ENCODE measurements around the gene CFAP221.

The CFAP221 gene

DNA sequence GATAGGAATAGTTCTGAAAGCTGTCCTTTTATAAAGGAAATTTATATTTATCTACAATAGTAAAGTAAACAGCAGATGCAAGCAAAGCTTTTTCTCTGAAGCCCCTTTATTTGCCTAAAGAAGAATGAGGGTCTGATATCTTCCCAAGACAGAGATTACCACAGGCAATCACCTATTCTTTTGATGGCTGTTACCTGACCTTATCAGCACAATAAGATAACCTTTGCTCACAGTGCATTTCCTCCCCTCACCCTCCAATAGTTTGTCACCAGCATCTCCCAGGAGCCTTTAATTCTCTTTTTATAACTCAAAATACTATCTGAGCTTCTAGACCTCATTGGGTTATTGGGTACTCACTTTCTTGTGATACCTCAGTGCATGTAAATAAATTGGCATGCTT, 6.5 kb upstream of the CFAP221 start:
- no peak for DNase-seq

GRCh38 chr2:119541476-119541875, 2.8 kb upstream of the CFAP221 start:
- DNase-seq = no peak

DNA sequence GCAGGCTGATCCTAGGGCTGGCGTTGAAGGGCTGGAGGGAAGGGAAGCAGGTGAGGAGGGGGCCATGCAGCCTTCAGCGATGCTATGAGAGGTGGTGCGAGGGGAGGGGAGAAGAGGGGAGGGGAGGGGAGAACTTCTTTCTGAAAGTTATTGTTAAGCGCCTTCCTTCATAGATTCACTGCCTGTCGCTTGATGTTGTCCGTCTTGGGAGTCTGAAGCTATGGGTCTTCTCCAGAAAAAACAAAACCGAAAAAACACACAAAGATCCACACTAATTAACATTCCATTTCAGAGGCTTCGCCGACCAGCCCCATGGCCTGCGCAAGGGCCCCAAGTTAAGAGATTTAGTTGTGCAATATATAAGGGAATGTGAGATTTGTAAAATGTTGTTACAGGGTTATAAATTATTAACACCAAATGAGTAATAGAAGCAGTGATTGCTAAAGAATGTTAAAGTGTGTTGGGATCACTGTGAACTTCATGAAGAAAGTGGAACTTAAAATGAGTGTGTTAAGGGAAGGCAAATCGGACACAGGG, 758 bp downstream of the CFAP221 start:
- no peak for DNase-seq

DNA sequence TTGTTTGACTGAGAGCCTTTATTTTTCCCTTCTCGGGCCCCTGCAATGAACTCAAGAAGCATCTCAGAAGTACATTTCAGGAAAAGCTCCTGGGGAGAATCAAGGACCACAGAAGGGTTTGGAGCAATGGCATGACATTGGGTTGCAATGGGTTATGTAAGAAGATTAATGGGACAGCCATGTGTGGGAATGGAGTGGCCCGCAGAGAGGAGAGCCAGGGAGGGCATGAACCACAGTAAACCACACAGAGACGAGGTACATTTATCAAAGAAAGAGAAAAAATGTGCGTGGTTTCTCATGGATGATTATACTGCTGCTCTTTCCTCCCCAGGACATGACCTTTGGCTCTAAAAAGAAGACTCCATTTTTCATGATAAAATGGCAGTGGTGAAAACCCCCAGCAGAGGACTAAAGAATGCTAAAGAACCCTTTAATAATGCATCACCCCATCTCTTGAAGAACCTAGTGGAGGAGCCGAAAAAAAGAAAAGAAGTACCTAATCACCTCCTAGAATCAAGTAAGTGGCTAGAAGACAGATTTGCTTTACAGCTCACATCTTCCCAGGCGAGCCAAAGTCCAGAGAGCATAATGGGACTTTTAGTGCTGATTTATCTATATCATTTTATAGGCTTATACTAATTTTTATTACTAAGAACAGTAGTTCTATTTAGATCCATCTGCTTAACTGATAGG, 1.7 kb downstream of the CFAP221 start:
- no peak for DNase-seq

GRCh38 chr2:119546447-119546767, 2.2 kb downstream of the CFAP221 start:
- DNase-seq = no peak

DNA sequence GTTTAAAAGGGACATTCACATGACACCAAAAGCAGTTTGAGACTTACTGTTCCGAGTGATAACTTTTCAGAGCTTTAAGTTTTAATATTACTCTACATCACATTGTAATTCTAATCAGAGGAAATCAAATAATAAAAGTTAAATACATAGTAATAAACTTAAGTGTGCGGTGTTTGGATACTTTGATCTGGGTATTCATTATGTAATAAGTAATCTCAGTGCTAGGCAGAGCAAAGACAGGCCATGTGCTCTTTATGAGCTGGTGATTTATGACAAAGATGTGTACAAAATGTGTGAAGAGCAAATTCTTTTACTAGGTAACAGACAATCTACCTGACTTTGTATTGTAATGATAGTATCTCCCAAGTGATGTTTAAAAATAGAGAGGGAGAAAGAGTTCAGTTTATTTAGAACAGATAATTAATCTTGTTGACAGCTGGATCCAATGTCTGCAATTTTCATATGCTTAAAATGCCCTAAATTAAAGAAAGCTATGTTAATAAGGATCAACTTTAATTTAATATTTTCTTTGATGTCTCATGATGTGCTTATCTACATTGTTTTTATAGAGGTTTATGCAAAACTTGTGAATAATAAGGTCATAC, 4.4 kb downstream of the CFAP221 start:
- no peak for DNase-seq

GRCh38 chr2:119549241-119549640, 5.0 kb downstream of the CFAP221 start:
- DNase-seq = no peak

DNA sequence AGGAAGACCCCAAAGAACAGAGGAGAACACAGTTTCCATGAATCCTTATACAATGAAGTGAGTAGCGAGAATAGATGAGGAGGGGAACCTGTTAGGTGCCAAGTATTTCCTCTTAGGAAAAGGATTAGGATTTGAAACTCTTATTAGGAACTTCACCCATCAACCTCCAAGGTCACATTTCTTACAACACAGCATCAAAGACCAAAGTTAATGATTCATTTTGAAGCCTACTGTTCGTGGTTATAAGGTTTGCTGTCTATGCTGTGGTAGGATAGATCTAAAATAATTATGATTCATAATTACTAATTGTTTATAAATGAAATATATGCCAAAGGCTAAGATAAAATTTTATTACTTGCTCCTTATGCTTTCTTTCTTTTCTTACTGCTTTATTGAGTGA, 6.1 kb downstream of the CFAP221 start:
- no peak for DNase-seq

DNA sequence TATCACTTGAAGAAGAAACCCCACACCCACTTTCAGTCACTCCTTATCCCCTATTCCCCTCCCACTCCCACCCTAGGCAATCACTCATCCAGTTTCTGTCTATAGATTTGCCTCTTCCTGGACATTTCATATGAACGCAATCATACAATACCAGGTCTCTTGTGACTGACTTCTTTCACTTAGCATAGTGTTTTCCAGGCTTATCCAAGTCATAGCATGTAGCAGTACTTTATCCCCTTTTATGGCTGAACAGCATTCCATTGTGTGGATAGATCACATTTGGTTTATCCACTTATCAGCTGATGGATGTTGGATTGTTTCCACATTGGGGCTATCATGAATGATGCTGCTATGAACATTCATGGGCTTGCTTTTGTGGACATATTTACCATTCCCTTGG, 6.6 kb downstream of the CFAP221 start:
- DNase-seq = no peak

GRCh38 chr2:119552902-119553301, 8.7 kb downstream of the CFAP221 start:
- no peak for DNase-seq

GRCh38 chr2:119553687-119554344, 9.6 kb downstream of the CFAP221 start:
- DNase-seq = no peak

DNA sequence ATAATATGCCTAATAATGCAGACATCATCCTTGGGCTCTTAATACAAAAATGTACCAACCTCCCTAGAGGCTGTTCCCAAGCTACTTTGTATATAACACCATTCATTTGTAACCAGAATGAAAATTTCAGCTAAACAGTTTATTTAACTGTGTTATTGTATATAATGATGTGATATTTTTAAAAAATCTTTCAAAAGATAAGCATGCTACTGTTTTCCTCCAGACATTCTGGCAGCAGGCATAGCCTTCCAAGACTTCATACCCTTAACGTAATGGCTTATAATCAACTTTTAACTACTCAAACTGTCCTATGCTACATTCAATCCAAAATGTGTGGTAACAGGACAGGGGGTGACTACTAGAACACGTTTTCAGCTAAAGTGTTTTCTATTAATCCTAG, 21.2 kb downstream of the CFAP221 start:
- no peak for DNase-seq

- no peak for DNase-seq
These were observed 23.0 kb downstream of the CFAP221 start for GRCh38 chr2:119567292-119567691.

DNA sequence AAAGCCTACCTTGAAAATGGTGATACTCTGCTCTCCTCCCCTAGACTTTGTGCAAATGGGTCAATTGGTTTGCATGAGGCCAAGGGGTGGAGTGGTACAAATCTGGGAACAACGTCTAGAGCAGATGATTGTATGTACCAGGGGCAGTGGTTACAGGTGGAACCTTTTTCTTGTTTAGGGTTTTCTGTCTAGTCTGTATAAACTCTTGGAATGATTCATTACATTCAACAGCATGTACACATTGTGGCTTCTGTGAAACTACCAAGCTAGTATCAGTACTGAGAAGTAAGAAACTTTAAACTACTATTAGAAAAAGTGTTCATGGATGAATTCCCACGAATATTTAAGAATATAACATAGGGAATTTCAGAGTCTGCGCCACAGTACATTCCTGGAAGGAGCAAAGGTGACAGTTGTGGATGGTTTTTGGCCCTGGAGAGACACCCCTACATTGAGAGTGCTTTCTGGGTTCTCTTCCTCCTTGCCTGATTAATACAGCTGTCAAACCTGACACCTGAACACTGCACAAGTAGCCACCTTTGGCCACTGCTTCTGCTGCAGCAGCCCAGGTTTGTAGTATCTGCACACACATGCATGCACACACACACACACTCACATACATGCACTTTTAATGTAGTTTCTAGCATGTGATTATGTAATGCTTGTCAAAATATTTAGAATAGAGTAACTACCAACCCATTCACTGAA, 30.0 kb downstream of the CFAP221 start:
- no peak for DNase-seq

- DNase-seq = no peak
These were observed 30.6 kb downstream of the CFAP221 start for GRCh38 chr2:119574864-119575263.

- DNase-seq = no peak
These were observed 31.2 kb downstream of the CFAP221 start for GRCh38 chr2:119575439-119575838.

GRCh38 chr2:119579424-119580295, 35.4 kb downstream of the CFAP221 start:
- no peak for DNase-seq

- no peak for DNase-seq
These were observed 36.4 kb downstream of the CFAP221 start for GRCh38 chr2:119580550-119581072.

GRCh38 chr2:119583291-119583690, 39.0 kb downstream of the CFAP221 start:
- DNase-seq = no peak

- no peak for DNase-seq
These were observed 40.2 kb downstream of the CFAP221 start for GRCh38 chr2:119584469-119584868.

DNA sequence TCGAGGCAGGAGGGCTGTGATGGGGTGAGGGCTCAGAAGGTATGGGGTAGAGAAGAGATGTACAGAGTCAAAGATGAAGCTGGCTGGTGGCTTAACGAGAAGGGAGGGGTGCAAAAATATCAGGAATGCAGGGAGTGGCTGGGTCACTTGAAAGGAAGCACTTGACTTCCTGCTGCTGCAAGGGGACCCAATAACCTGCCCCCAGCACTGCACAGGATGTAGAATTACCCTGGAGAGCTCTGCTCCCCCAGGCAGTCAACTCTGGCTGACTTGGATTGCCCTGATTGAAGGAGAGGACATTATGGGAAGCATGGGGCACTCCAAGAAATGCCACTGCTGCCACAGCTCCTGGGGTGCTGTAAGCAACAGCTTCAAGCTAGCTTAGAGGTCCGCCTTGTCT, 41.8 kb downstream of the CFAP221 start:
- DNase-seq = no peak

DNA sequence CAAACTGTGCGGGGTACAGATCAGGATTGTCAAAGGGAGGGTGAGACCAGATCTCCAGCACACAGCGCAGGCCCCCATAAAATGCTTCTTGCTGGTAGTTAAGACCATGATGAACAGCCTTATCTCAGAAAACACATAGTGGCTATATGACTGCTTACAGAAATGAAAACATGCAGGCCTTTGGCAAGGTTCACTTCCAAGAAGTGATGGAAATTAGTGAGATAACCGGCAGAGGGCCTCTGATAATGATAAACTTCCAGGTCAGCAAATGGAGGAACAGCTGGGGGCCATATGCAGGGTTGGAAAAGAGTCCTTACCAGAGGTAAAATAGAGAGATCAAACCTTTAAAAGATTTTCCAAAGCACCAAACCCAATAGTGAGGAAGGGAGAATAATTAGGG, 46.6 kb downstream of the CFAP221 start:
- DNase-seq = no peak
